ENCODE data around the gene RNF187.

- TF ChIP-seq, protein P1, sequence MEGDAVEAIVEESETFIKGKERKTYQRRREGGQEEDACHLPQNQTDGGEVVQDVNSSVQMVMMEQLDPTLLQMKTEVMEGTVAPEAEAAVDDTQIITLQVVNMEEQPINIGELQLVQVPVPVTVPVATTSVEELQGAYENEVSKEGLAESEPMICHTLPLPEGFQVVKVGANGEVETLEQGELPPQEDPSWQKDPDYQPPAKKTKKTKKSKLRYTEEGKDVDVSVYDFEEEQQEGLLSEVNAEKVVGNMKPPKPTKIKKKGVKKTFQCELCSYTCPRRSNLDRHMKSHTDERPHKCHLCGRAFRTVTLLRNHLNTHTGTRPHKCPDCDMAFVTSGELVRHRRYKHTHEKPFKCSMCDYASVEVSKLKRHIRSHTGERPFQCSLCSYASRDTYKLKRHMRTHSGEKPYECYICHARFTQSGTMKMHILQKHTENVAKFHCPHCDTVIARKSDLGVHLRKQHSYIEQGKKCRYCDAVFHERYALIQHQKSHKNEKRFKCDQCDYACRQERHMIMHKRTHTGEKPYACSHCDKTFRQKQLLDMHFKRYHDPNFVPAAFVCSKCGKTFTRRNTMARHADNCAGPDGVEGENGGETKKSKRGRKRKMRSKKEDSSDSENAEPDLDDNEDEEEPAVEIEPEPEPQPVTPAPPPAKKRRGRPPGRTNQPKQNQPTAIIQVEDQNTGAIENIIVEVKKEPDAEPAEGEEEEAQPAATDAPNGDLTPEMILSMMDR (conservative IDR thresholded peaks at IDR 0.05; ENCODE audit: low read depth, low read length) = no peak
- no peak for TF ChIP-seq SMC3 (IDR thresholded peaks at IDR 0.05; ENCODE audit: low read depth, low read length)
- TF ChIP-seq, protein P2, sequence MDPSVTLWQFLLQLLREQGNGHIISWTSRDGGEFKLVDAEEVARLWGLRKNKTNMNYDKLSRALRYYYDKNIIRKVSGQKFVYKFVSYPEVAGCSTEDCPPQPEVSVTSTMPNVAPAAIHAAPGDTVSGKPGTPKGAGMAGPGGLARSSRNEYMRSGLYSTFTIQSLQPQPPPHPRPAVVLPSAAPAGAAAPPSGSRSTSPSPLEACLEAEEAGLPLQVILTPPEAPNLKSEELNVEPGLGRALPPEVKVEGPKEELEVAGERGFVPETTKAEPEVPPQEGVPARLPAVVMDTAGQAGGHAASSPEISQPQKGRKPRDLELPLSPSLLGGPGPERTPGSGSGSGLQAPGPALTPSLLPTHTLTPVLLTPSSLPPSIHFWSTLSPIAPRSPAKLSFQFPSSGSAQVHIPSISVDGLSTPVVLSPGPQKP (IDR thresholded peaks at IDR 0.05; ENCODE audit: borderline replicate concordance, low read depth, low read length) = no peak
- no peak for TF ChIP-seq POLR2A (IDR thresholded peaks at IDR 0.05; ENCODE audit: low read depth, low read length)
- no peak for TF ChIP-seq CHD1 (IDR thresholded peaks at IDR 0.05; ENCODE audit: low read depth, low read length)
- TF ChIP-seq RFX5 (IDR thresholded peaks at IDR 0.05; ENCODE audit: low read depth, low read length) = no peak
- no peak for TF ChIP-seq CEBPB (IDR thresholded peaks at IDR 0.05; ENCODE audit: low read depth, low read length)
- TF ChIP-seq USF2 (IDR thresholded peaks at IDR 0.05; ENCODE audit: low read depth, low read length) = no peak
Measured at GRCh38 chr1:228474507-228474906, 12.7 kb upstream of the RNF187 start.
